ENCODE data around the gene ADSS1.

The ADSS1 gene

GRCh38 chr14:104770851-104771272 lies 46.8 kb downstream of the ADSS1 start:
- no peak for DNase-seq

DNA sequence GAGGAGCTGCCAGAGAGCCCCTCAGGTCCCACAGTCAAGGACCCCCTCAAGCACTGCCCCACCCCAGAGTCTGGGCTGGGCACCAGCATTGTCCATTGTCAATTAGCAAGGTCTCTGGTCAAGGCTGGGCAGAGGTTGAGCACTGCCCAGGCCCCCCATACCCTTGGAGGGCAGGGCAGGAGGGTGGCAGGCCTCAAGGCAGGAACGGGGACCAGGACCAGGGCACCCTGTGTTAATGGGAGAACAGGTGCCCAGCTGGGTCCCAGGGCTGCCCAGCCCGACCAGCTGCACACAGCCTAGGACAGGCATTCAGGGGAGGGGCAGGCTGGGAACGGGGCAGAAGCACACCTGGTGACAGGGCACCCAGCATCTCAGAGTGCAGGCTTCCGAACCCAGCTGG lies 47.3 kb downstream of the ADSS1 start:
- no peak for DNase-seq

DNA sequence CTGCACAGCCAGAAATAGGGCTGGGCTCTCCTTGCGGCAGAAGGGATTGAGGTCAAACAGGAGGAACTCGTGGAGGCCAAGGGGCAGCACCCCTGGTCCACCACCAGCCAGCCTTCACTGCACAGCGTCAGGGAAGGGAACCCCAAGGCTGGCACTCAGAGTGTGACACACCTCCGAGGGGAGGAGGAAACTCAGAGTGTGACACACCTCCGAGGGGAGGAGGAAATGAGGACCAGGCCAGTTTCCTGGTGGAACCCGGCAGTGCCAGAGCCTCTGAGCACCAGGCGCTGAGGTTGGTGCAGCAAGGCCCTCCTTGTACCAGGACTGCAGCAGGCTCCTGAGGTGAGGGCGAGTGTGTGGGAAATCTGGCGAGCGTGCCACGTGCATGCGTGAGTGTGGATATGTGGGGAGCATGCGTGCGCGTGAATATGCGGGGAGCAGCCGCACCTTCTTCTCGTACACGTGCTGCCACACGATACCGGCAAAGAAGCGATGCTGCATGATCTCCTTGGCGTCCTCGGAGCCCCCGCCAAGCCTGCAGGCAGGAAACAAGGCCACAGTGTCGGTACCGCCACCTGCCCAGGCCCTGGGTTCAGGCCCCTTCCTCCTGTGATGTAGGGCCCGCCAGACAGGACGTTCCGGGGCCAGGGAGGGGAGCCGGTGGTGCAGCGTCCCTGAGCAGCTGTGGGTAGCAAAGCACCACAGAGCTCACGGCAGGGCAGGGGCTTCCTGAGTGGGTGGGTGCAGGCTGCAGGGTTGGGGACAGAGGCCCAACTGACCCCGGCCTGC lies 48.1 kb downstream of the ADSS1 start:
- DNase-seq, result no peak

- DNase-seq, result no peak
These were observed 48.9 kb downstream of the ADSS1 start for GRCh38 chr14:104772707-104773504.

GRCh38 chr14:104773505-104774452 lies 49.8 kb downstream of the ADSS1 start:
- no peak for DNase-seq

- no peak for DNase-seq
These were observed 50.5 kb downstream of the ADSS1 start for GRCh38 chr14:104774453-104775072.

- no peak for DNase-seq
These were observed 51.1 kb downstream of the ADSS1 start for GRCh38 chr14:104775073-104775489.

- no peak for DNase-seq
These were observed 52.5 kb downstream of the ADSS1 start for GRCh38 chr14:104776481-104776880.

- DNase-seq, result no peak
These were observed 53.2 kb downstream of the ADSS1 start for GRCh38 chr14:104776961-104777807.

- no peak for DNase-seq
These were observed 53.8 kb downstream of the ADSS1 start for GRCh38 chr14:104777808-104778249.

GRCh38 chr14:104778694-104779331 lies 54.8 kb downstream of the ADSS1 start:
- no peak for DNase-seq

GRCh38 chr14:104779776-104780512 lies 55.9 kb downstream of the ADSS1 start:
- no peak for DNase-seq

GRCh38 chr14:104780513-104781030 lies 56.5 kb downstream of the ADSS1 start:
- no peak for DNase-seq

DNA sequence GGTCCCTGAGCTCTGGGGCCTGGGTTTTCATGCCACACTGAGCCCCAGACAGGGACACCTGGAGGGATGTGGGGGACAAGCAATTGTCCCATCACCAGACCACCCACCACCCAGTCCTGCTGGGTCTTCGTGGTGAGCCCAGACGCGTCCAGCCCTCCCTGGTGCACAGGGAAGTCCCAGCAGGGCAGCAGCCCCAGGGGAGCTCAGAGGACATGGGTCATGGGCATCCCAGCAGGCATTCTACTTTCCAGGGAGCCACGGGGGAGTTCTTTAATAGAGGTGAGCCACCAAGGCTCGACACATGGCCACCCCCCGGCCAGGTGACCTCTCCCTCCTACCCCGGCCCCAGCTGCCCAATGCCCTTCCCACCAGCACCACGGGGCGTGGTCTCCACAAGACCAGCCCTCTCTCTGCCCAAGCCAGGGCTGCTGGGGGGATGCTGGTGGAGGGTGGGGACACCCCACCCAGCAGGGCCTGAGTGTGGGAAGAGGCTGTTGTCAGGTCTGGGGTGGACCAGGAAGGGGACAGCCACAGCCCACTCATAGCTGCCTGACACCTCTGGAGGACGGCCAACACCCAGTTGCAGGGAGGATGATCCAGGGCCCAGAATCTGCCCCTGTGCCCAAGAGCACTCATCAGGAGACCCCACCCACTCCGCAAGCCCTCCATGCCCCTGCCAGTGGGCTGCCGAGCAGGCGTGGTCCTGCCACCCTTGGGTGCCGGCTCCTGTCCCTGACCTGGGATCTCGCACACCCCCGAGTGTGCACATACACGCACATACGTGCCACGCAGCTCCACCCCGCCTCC lies 57.4 kb downstream of the ADSS1 start:
- DNase-seq, result no peak

DNA sequence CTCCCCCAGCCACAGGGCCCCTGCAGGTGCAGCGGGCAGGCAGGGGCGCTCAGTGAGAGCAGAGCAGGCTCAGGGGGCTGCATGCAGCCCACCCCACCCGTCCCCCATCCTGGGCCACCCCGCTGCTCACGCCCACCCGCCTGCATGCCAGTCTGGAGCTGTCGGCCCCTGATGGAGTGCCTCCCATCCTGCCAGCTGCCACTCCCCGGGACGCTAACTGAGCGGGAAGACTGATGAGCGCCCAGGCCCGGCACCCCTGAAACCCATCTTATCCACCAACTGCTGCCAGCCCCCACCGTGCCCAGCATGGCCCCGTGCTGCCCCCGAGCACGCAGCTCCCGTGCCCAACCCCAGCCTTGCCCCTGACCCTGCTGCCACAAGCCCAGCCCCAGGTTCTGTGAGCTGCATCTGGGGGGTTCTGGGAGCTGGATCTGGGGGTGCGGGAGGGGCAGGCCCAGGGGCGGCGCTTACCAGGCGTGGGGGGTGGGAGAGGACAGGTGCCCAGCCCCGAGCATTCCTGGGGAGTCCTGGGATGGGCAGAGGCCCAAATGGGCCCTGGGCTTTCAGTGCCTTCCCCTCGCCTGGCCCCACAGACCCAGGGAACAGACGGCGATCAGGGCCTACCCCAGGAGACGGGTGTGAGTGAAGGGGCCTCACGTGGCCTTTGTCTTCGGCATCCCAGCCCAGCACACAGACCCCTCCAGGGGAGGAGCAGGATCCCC lies 58.2 kb downstream of the ADSS1 start:
- no peak for DNase-seq

DNA sequence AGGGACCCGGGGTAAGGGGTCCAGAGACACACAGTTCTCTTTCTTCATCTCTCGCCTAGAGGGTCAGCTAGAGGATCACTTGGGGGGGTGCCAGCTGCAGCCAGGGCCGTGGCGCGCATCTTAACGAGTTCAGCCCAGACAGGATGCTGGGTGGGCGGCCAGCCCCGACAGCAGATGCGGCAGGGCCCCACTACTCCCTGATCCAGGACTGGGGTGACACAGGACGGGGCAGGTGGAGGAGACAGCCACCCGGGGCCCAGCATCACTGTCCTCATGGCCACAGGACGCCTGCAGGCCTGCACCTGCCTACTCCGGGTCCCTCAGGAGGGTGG lies 58.7 kb downstream of the ADSS1 start:
- no peak for DNase-seq

DNA sequence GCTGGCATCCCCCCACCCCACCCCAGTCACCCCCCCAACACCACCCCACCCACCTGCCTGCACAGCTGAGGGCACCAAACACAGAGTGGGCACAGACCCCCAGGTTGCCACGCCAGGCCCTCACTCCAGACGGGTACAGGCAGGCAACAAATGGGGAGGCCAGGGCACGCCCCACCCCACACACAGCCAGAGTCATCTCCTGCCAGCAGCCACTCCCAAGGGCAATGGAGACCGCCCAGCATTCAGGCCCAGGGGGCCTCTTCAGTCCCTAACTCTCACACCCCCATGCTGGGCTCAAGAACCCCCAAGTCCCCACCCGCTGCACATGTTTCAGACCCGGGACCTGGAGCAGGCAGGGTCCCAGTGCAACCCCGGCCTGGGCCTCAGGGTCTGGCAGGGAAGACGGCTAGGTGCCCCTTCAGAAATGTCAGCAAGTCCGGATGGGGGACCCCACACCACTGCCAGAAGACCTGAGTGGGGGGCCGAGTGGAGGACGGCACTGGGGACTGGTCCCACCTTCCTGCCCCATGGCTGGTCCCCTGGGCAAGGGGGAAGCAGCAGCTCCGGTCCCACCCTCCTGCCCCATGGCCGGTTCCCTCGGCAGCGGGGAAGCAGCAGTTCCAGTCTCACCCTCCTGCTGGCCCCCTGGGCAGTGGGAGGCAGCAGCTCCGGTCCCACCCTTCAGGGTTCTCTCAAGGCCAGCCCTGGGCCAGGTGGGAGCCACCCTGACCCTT lies 59.6 kb downstream of the ADSS1 start:
- no peak for DNase-seq

- no peak for DNase-seq
These were observed 60.2 kb downstream of the ADSS1 start for GRCh38 chr14:104784218-104784568.

Data from CD4-positive, alpha-beta T cell treated with Interleukin-21 for 1 hour (primary cell).